ENCODE data around the gene TXNRD2. TPM values are rescaled to one million over a fixed set of nuclear protein-coding genes. Genes with fewer than 3 reads are reported as not detected.

TXNRD2 gene
- total and polyA plus RNA-seq, 2 donors from 2014 or later = 28.6 to 50.6 TPM

DNA sequence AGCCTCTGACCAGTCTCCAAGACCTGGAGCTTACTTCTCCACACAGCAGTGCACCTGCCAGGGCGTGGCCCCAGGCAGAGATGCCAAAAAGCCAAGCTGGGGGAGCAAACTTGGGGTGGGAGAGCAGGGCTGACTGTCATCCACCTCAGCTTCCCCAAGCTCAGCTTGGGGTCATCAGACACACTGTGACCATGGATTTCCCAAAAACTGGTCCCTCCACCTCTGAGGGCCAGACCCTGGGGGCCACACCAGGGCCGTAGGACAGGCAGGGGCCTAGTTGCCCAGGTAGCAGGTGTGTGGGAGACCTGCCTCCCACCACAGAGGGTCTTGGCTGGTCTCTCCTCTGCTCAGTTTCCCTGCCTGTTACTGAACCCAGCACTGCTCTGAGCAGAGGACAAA lies 44.4 kb upstream of the TXNRD2 start:
- Histone ChIP-seq H3K9me3 (ENCODE audit: control insufficient read depth in 2 of 3, insufficient read depth in 1 of 3, low read length in 3 of 3) (no peaks in the 10 kb centered on the region), H3K4me1 (ENCODE audit: control insufficient read depth in 2 of 3, insufficient read depth in 2 of 3, low read depth in 1 of 3, low read length in 3 of 3) (peaks cover 0 to 21% (median 0%) of the 10 kb centered on the region in 3 donors), H3K36me3 (ENCODE audit: control insufficient read depth in 2 of 3, insufficient read depth in 3 of 3, low read length in 3 of 3) (peaks cover 0 to 2% (median 0%) of the 10 kb centered on the region in 3 donors), H3K27ac (ENCODE audit: low read depth in 2 of 2, low read length in 2 of 2) (no peak overlapping the region), H3K27me3 (ENCODE audit: control insufficient read depth, insufficient read depth, low read length) (no peaks in the 10 kb centered on the region), H3K9ac (ENCODE audit: low read length in 3 of 3) (peak overlapping the region in 2 of 3 donors; percentile 10 to 20), H3K4me3 (ENCODE audit: low read length in 3 of 3) (peak overlapping the region; percentile 28 to 56 (median 53))
- TF ChIP-seq, protein P1, sequence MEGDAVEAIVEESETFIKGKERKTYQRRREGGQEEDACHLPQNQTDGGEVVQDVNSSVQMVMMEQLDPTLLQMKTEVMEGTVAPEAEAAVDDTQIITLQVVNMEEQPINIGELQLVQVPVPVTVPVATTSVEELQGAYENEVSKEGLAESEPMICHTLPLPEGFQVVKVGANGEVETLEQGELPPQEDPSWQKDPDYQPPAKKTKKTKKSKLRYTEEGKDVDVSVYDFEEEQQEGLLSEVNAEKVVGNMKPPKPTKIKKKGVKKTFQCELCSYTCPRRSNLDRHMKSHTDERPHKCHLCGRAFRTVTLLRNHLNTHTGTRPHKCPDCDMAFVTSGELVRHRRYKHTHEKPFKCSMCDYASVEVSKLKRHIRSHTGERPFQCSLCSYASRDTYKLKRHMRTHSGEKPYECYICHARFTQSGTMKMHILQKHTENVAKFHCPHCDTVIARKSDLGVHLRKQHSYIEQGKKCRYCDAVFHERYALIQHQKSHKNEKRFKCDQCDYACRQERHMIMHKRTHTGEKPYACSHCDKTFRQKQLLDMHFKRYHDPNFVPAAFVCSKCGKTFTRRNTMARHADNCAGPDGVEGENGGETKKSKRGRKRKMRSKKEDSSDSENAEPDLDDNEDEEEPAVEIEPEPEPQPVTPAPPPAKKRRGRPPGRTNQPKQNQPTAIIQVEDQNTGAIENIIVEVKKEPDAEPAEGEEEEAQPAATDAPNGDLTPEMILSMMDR (IDR thresholded peaks at IDR 0.05; ENCODE audit: borderline replicate concordance, extremely low read depth, insufficient read depth) = no peak
- DNase-seq = peak in 1 of 5 donors; percentile 55
- no peak for FAIRE-seq
- intact Hi-C loops (cut with DNase I) = no loop called here

DNA sequence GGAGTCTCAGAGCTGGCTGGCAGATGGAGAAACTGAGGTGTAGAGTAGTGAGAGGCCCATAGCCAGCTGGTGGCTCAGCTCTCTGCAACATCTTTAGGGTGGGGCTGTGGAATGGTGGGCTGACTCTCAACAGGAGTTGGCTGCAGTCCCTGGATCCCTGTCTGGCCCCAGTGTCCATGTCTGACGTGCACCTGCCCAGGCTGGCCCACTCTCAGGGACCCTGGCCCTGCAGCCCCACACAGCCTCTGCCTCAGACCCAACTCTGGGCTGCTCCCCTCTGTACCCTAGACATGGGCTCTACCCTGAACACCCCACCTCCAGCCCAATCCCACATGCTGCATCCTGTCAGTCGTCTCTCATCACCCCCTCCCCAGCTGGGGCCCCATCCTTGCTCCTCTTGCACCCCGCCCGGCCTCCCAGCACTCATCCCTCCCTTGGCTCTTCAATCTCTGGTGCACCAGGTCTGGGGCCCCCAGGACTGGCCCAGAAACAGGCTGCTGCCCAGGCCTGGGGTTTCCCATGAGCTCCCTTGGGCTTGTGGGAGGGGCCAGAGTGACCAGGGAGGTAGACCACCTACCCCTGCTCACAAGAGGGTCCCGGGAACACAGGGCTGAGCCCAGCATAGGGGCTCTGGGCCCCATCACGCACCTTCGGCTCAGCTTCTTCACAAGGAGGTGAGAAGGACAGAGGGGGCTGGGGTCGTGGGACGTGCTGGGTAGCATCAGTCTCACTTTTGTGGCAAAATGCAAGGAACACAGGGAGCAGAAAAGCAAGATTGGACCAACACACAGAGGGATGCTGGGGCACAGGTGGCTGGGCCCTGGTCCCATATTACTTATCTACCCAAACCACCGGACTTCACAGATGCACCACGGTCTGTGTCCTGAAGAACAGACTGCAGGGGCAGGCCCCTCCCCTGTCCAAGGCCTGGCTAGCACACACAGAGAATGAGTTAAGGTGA lies 43.5 kb upstream of the TXNRD2 start:
- intact Hi-C loops (cut with DNase I) = no loop called here
- H3K4me3 ChIP-seq (ENCODE audit: low read length in 3 of 3) = peak overlapping the region in 1 of 3 donors; percentile 56
- FAIRE-seq = no peak

DNA sequence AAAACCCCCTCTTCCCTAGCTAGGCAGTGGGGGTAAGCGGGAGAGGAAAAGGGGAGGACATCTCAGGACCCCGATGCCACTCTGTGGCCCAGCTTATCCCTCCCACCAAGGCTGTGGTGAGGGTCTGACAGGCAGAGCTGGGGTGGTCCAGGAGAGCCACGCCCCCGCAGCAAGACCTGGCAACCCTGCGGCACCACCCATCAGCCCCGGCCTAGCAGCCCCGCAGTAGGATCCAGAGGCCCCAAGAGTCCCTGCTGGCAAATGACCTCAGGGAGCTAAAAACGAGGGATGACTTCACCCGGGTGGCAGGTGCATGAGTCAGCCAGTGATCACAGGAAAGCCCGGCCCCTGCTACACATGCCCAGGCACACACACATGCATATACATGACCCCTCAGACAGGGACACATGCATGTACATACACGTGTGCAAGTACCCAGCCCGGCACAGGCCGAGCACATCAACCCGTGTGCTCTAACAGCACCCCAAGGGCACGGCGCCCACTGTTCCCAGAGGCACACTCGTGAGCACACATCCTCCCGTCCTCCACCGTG lies 42.7 kb upstream of the TXNRD2 start:
- DNase-seq = peak in 1 of 5 donors; percentile 80
- Histone ChIP-seq H3K27me3 (ENCODE audit: control insufficient read depth, insufficient read depth, low read length) (no peaks in the 10 kb centered on the region), H3K36me3 (ENCODE audit: control insufficient read depth in 2 of 3, insufficient read depth in 3 of 3, low read length in 3 of 3) (peaks cover 0 to 2% (median 2%) of the 10 kb centered on the region in 3 donors), H3K4me1 (ENCODE audit: control insufficient read depth in 2 of 3, insufficient read depth in 2 of 3, low read depth in 1 of 3, low read length in 3 of 3) (peaks cover 0 to 21% (median 0%) of the 10 kb centered on the region in 3 donors), H3K9me3 (ENCODE audit: control insufficient read depth in 2 of 3, insufficient read depth in 1 of 3, low read length in 3 of 3) (no peaks in the 10 kb centered on the region), H3K4me3 (ENCODE audit: low read length in 3 of 3) (no peak overlapping the region), H3K27ac (ENCODE audit: low read depth in 2 of 2, low read length in 2 of 2) (no peak overlapping the region), H3K9ac (ENCODE audit: low read length in 3 of 3) (no peak overlapping the region)
- TF ChIP-seq, protein P1 (IDR thresholded peaks at IDR 0.05; ENCODE audit: borderline replicate concordance, extremely low read depth, insufficient read depth) = no peak
- intact Hi-C loops (cut with DNase I) = no loop called here
- no peak for FAIRE-seq

More for the DNA sequence above, 43.5 kb upstream of the TXNRD2 start:
- Histone ChIP-seq H3K9ac (ENCODE audit: low read length in 3 of 3) (no peak overlapping the region), H3K9me3 (ENCODE audit: control insufficient read depth in 2 of 3, insufficient read depth in 1 of 3, low read length in 3 of 3) (no peaks in the 10 kb centered on the region), H3K27me3 (ENCODE audit: control insufficient read depth, insufficient read depth, low read length) (no peaks in the 10 kb centered on the region), H3K4me1 (ENCODE audit: control insufficient read depth in 2 of 3, insufficient read depth in 2 of 3, low read depth in 1 of 3, low read length in 3 of 3) (peaks cover 0 to 21% (median 0%) of the 10 kb centered on the region in 3 donors), H3K36me3 (ENCODE audit: control insufficient read depth in 2 of 3, insufficient read depth in 3 of 3, low read length in 3 of 3) (peaks cover 0 to 2% (median 0%) of the 10 kb centered on the region in 3 donors), H3K27ac (ENCODE audit: low read depth in 2 of 2, low read length in 2 of 2) (no peak overlapping the region)
- DNase-seq = peak in 1 of 5 donors; percentile 74
- TF ChIP-seq, protein P1 (IDR thresholded peaks at IDR 0.05; ENCODE audit: borderline replicate concordance, extremely low read depth, insufficient read depth) = no peak
